K562 (cell line): ENCODE data around the gene NUTM1. TPM values are rescaled to one million over a fixed set of nuclear protein-coding genes. Genes with fewer than 3 reads are reported as not detected.

Experiments used
- BRF2 ChIP-seq: IDR thresholded peaks from 3 replicates; pipeline ENCODE4 v1.6.1; 2011; ENCODE audit warnings: borderline replicate concordance, mild to moderate bottlenecking; ENCODE audit not compliant: insufficient read length, insufficient read depth
- FOS ChIP-seq: IDR thresholded peaks from 3 replicates; pipeline ENCODE4 v1.6.1; 2011; ENCODE audit not compliant: insufficient read length; ENCODE audit errors: extremely low read depth
- HNRNPK ChIP-seq: fragments of 200-400 bp; formaldehyde crosslinking; IDR thresholded peaks from one replicate; pipeline ENCODE4 v1.6.1; 2018; ENCODE audit warnings: mild to moderate bottlenecking, low read depth, low read length; ENCODE audit not compliant: poor library complexity, severe bottlenecking
- MNT ChIP-seq, 2 experiments: fragments of 450-650 bp; conservative IDR thresholded peaks; 2 replicates each; pipeline ENCODE4 v1.6.1; 2017; ENCODE audit warnings: mild to moderate bottlenecking in 2 of 2, moderate library complexity in 2 of 2
- MYC ChIP-seq, 2 experiments: fragments of 250-450 bp in 1 of 2; sonication (Bioruptor Pico) in 1 of 2; IDR thresholded peaks; 2 replicates each; pipeline versions ENCODE4 v1.5.1 to v1.6.1; 2012 to 2021; ENCODE audit warnings: low read depth in 2 of 2, borderline replicate concordance in 1 of 2, improper control_type of control experiment in 1 of 2, low read length in 1 of 2, mild to moderate bottlenecking in 1 of 2, moderate library complexity in 1 of 2
- POLR2AphosphoS5 ChIP-seq: IDR thresholded peaks from 2 replicates; pipeline ENCODE4 v1.6.1; 2011; ENCODE audit warnings: mild to moderate bottlenecking, low read depth, low read length, moderate library complexity; ENCODE audit not compliant: control insufficient read depth, insufficient read depth
- POLR2G ChIP-seq: fragments of 200-400 bp; formaldehyde crosslinking; IDR thresholded peaks from 2 replicates; pipeline ENCODE4 v1.6.1; 2017; ENCODE audit warnings: low read depth, mild to moderate bottlenecking, antibody characterized with exemption, low read length, moderate library complexity
- TCF7 ChIP-seq: sonication (generic); IDR thresholded peaks from 2 replicates; pipeline ENCODE4 v1.6.1; 2016; ENCODE audit warnings: antibody characterized with exemption, borderline replicate concordance
- ZNF668 ChIP-seq: fragments of 250-450 bp; sonication (Bioruptor Pico); IDR thresholded peaks from 2 replicates; pipeline ENCODE4 v1.8.0; 2022; ENCODE audit warnings: mild to moderate bottlenecking, inconsistent platforms
- ZNF740 ChIP-seq, 3 experiments: fragments of 200-800 bp in 1 of 3; sonication (Bioruptor generic) in 1 of 3; sonication (generic) in 1 of 3; formaldehyde crosslinking in 1 of 3; IDR thresholded peaks; 2 replicates each; pipeline versions ENCODE4 v1.6.1 to v1.8.0; 2016 to 2022; ENCODE audit warnings: mild to moderate bottlenecking in 2 of 3, missing compliant biosample characterization in 2 of 3, missing genetic modification characterization in 2 of 3, missing genetic modification reagents in 1 of 3
- polyA plus RNA-seq, 8 experiments: library from polyadenylated mRNA; depleted of rRNA in 4 of 8; stranded (reverse) in 5 of 8; unstranded in 3 of 8; fragments of >200 nt; fragmentation: Nextera tagmentation in 2 of 8; fragmentation: Illumina TruSeq in 1 of 8; extraction: Ambion mirVana in 2 of 8; extraction: Trizol in 1 of 8; gene quantifications; 2 replicates each; pipeline versions ENCODE4 v1.2.1 to v1.2.3, GENCODE V29; 2011 to 2014; ENCODE audit warnings: inconsistent platforms in 1 of 8, missing spikeins in 1 of 8
- total RNA-seq, 7 experiments: library from RNA; depleted of rRNA in 6 of 7; stranded (reverse); fragments of >200 nt in 6 of 7; fragmentation: Illumina TruSeq in 2 of 7; extraction: Trizol in 2 of 7; gene quantifications; 2 replicates each; pipeline versions ENCODE4 v1.2.1 to v1.2.3, GENCODE V29; 2011 to 2021; ENCODE audit warnings: low replicate concordance in 1 of 7

The NUTM1 gene
- total and polyA plus RNA-seq, 9 of the 15 experiments (the other 6 are each of a cell fraction or from before 2014, with no cell fraction given), result 0.01 to 0.05 (median 0.04) TPM; not detected in 4

GRCh38 chr15:34337557-34338306 is 5.4 kb upstream of the NUTM1 start, which contains the start of gene SLC12A6 (continued):
- TF ChIP-seq BRF2, result no peak
- TF ChIP-seq MYC (IDR thresholded peaks at IDR 0.05; ENCODE audit: low read depth, low read length), result peak; percentile 41; the same call in 1 of the 2 replicates
- TF ChIP-seq MYC (CRISPR knock-in tag; IDR thresholded peaks at IDR 0.05; ENCODE audit: borderline replicate concordance, low read depth), result no peak
- no peak for TF ChIP-seq TCF7
- TF ChIP-seq FOS, result no peak
- TF ChIP-seq POLR2AphosphoS5, result peak; percentile 56; the same call in 1 of the 2 replicates
- peak; percentile 72 for TF ChIP-seq ZNF740 (CRISPR knock-in tag; IDR thresholded peaks at IDR 0.05)
- no peak; a peak in 1 of 4 replicates for TF ChIP-seq ZNF740 (tag; IDR thresholded peaks at IDR 0.05)
- peak; percentile 95 for TF ChIP-seq POLR2G
- TF ChIP-seq HNRNPK, result no peak
- peak in 1 of 2 experiments; percentile 72; a peak in 1 of 4 replicates for TF ChIP-seq MNT (conservative IDR thresholded peaks at IDR 0.05)
- TF ChIP-seq ZNF668 (CRISPR knock-in tag), result 0 out of 2 replicates have a peak, but pooled peaks have one; percentile 40
